Renal cortex interstitium (tissue), 11 donors: Measurements from ENCODE around the gene QSOX1. TPM values are rescaled to one million over a fixed set of nuclear protein-coding genes. Genes with fewer than 3 reads are reported as not detected.
A peak's percentile ranks its signal among the peaks of the same experiment; 100 is the strongest.

Source experiments
- DNase-seq, 11 donors: peaks; one replicate each; pipeline ENCODE4 v3.0.0-alpha.2; 2013; ENCODE audit warnings: low read depth in 9 of 11, low spot score in 4 of 11; ENCODE audit errors: extremely low read depth in 1 of 11
- polyA plus RNA-seq, 3 donors: library from polyadenylated mRNA; unstranded; fragments of 120-200 nt; gene quantifications; one replicate each; pipeline ENCODE4 v1.2.1, GENCODE V29; 2013; ENCODE audit not compliant: insufficient read length in 3 of 3

Gene QSOX1
- polyA plus RNA-seq, 3 donors, result 53.2 to 62.6 (median 60.7) TPM

- no peak for DNase-seq
Observed at GRCh38 chr1:180136331-180136967, 18.2 kb upstream of the QSOX1 start.

GRCh38 chr1:180136968-180137356 is 17.7 kb upstream of the QSOX1 start:
- DNase-seq, result no peak

DNA sequence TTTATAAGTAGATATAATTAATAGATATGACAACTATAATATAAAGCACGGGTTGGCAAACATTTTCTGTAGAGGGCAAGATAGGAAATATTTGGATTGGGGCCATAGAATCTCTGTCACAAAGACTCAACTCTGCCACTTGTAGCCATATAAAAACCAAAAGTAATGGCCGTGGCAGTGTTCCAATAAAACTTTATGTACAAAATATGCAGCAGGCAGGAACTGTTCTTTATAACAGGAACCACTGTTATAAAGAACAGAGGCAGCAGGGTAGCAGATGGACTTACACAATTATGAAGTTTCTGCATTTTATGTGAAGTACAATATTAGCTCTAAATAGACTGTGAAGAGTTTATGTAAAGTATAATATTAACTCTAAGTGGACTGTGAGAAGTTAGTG is 16.9 kb upstream of the QSOX1 start:
- DNase-seq, result no peak

DNA sequence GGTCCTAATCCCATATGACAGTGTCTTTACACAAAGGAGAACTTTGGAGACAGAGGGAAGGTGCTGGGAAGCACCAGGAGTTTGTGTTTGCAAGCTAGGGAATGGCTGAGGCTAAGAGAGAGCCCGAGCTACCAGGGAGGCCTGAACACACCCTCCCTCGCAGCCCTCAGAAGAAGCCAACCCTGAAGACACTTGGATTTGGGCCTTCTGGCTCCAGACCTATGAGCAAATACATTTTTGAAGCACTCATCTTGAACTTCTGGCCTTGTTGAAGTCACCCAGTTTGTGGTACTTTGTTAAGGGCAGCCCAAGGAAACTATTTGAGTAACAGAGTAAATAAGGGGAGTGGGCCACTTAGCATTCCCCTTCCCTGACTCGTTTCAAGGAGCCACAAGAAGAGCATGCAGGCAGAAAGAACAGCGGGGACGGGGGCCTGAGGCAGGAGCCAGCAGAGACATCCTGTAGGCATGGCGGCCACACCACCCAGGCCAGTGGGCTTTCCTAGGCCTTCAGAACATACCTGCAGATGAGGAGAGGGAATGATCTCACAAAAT is 13.2 kb upstream of the QSOX1 start:
- no peak for DNase-seq

DNA sequence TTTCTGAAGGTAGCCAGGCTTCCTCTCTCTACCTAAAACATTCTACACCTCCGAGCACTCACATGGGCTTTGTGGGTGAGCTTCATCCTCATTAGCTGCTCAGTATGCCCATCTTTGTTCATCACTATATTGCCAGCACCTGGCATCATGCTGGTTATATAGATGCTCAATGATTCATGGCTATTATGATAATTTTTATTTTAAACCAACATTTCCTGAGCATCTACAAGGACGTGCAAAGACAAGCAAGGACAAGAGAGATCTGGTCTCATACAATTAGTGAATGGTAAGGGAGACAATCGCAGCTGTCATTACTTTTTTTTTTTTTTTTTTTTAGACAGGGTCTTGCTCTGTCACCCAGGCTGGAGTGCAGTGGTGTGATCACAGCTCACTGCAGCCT is 11.3 kb upstream of the QSOX1 start:
- no peak for DNase-seq

- no peak for DNase-seq
Observed at GRCh38 chr1:180144659-180145357, 9.9 kb upstream of the QSOX1 start.

DNA sequence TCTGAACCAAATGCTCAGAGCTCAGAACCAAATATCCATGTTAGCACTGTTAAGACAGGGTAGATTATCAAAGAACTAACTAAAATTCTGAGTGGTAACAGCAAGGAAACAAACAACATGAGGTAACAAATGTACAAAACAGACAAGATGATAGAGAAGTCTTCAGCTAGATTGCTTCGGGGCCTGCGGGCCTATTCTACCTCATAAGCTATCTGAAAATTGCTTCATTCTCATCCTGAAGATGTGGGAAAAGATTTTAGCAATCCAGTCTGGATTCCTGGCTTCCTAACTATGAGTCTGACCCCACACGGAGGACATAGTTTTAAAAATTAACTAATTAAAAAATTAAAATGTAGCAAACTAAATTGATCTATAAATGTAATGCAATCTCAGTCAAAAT is 9.2 kb upstream of the QSOX1 start:
- no peak for DNase-seq

DNA sequence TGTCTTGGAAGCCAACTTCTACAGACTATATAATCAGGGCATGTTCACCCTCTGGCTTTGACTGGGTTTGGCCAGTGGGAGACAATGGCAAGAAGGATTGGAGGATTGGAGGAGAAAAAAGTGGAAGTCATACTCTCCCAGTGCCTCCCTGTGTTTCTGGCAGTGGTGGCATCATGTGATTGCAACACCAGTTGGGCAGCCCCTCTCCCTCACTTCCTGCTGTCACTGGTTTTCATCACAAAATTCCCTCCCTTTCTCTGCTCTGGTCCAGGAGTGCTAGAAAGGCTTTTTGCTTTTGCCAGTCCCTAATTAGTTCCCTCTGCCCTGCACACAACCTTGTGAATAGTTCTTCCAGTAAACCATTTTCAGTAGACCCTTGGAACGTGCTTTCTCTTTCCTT is 3.7 kb upstream of the QSOX1 start:
- DNase-seq, result no peak

- DNase-seq, result no peak
Observed at GRCh38 chr1:180151508-180151907, 3.2 kb upstream of the QSOX1 start.

GRCh38 chr1:180152588-180152987 is 2.1 kb upstream of the QSOX1 start:
- no peak for DNase-seq

DNA sequence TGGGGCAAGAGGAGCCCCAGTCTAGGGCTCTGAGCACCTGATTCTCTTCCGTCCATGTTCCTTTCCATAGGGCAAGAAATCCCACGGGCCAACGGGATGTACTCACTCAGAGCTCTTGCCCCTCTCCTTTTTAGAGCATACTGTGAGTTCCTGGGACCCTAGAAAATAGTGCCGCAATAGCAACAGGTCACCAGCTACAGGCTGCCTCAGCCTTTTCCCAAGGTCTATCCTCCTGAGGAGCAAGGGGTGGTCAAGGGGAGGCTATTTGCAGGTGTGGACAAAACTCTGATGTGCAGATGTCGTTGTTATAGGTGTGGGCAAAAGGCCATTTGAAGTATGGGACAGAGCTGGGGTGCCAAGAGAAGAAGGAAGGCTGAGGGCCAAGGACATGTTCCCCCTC is 1.6 kb upstream of the QSOX1 start:
- DNase-seq, result no peak

GRCh38 chr1:180154003-180154324 is 705 bp upstream of the QSOX1 start:
- DNase-seq, result peak in 1 of 11 donors; percentile 17

- peak in 1 of 11 donors; percentile 21 for DNase-seq
Observed at GRCh38 chr1:180155182-180155682, 563 bp downstream of the QSOX1 start.

DNA sequence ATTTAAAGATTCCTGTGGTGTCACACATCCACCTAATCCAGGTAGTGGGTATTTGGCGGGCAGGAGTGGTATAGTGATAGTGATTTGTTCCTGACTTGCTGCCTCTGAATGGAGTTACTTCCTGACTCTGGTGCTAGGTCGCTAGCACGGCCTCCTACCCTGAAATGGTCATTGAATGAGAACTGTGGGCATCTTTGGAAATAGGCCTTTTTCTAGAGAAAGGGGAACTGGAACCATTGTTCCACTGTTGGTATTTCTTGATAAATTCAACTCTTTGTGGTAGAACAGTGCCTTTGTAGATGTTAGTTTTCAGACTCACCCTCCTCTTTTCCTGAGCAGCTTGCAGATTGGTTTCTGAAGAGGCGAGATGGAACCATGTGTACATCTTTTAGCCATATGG is 1.5 kb downstream of the QSOX1 start:
- DNase-seq, result no peak

DNA sequence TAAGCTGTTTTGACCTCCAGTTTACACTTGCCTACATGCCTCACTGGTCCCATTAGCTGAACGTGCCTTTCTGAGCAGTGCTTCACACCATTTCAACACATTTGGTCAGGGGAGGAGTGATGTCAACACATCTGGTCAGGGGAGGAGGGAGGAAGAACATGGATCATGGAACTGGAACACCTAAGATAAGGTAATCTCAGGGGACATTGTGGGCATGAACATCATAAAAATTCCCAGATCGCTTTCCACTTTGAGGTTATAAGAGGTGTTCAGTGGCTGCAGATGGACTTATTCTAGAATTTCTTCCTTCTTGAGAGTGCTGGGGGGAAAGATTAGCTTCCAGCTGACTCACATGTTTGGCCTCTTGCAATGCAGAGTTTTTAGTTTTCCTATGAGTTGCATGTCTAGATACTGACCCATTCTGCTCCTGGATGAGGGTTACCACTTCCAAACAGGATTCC is 2.0 kb downstream of the QSOX1 start:
- DNase-seq, result no peak

DNA sequence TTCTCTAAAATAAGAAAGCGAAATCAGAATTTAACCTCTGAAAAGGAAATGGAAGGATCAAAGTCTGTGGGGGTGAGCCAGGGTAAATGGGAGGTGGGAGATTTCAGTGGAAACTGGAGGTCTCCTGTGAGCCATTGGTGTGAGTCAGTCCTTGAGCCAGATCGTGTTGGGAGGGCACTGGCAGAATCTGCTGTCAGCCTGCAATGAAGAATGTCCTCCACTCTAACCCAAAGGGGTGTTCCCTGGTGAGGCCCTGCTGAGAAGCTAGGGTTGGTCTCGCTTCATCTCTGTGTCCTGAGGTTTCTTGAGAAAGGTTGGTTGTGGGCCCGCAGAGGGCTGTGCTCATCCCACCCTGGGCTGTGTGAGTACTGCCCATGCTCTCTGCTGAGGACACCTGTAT is 2.4 kb downstream of the QSOX1 start:
- no peak for DNase-seq

DNA sequence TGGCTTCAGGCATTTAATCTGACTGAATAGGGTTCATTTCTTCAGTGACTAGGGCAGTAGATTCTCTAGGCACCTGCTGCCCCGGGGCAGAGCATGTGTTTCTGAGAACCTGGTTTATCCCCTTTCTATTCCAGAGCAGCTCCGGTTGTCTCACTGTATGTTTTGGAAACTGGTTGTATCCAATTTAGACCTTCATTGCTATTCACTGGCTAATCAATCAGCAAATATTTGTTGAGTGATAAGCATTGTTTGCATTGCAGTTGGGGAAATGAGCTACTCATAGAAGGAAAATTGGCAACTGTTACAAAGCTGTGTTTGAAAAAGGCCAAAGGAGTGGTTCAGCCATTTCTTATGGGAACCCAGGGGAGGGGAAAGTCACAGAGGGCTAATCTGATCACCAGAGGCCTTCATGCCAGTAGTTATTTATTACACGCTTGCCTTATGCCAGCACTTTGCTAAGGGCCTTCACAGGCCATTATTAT is 2.9 kb downstream of the QSOX1 start:
- no peak for DNase-seq

GRCh38 chr1:180158149-180159147 is 3.8 kb downstream of the QSOX1 start:
- no peak for DNase-seq

DNA sequence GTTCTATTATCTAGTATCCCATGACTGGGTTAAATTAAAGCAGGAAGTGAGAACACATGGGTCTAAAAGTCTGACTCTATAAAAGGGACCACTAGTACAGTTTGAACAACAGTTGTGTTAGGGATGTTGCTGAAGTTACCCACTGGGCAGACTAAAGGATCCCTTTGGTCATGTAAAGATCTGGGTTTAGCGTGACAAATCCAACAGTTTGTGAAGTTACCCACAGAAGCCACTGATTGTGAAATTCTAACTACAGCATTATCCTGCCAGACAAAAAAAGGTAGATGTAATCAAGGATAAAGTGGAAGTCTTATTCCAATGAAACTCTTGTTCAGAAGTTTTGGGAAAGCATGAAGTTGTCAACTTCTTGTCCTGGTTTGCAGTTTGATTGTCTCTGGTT is 5.7 kb downstream of the QSOX1 start:
- DNase-seq, result no peak
